SK-N-DZ (cell line): ENCODE measurements around the gene NECAB2.
A peak's percentile ranks its signal among the peaks of the same experiment; 100 is the strongest.

Experiments
- DNase-seq: peaks from one replicate; pipeline ENCODE4 v3.0.0-alpha.2; 2015; ENCODE audit warnings: low spot score

NECAB2 gene

GRCh38 chr16:83983491-83983890 lies 15.4 kb downstream of the NECAB2 start:
- no peak for DNase-seq

- DNase-seq = no peak
Observed at GRCh38 chr16:83989300-83989699, 21.3 kb downstream of the NECAB2 start.

- no peak for DNase-seq
Observed at GRCh38 chr16:83990492-83990891, 22.4 kb downstream of the NECAB2 start.

- DNase-seq = no peak
Observed at GRCh38 chr16:83992624-83993023, 24.6 kb downstream of the NECAB2 start.

- no peak for DNase-seq
Observed at GRCh38 chr16:83994087-83994486, 26.0 kb downstream of the NECAB2 start.

GRCh38 chr16:83994703-83995102 lies 26.7 kb downstream of the NECAB2 start:
- DNase-seq = no peak

GRCh38 chr16:83995754-83996153 lies 27.7 kb downstream of the NECAB2 start:
- no peak for DNase-seq

- DNase-seq = no peak
Observed at GRCh38 chr16:83996481-83997252, 28.6 kb downstream of the NECAB2 start.

- DNase-seq = no peak
Observed at GRCh38 chr16:83998091-83998490, 30.0 kb downstream of the NECAB2 start.

- DNase-seq = no peak
Observed at GRCh38 chr16:84000989-84001642, 33.1 kb downstream of the NECAB2 start.

- no peak for DNase-seq
Observed at GRCh38 chr16:84001726-84002125, 33.7 kb downstream of the NECAB2 start.

GRCh38 chr16:84003038-84003437 lies 35.0 kb downstream of the NECAB2 start:
- no peak for DNase-seq

GRCh38 chr16:84004442-84004841 lies 36.4 kb downstream of the NECAB2 start:
- no peak for DNase-seq

- no peak for DNase-seq
Observed at GRCh38 chr16:84005391-84005790, 37.3 kb downstream of the NECAB2 start.

- DNase-seq = no peak
Observed at GRCh38 chr16:84007520-84007919, 39.5 kb downstream of the NECAB2 start.

GRCh38 chr16:84007965-84008364 lies 39.9 kb downstream of the NECAB2 start:
- DNase-seq = peak; percentile 51

GRCh38 chr16:84009282-84009681 lies 41.2 kb downstream of the NECAB2 start:
- DNase-seq = no peak

GRCh38 chr16:84013787-84014569 lies 45.9 kb downstream of the NECAB2 start:
- DNase-seq = peak; percentile 81

- DNase-seq = no peak
Observed at GRCh38 chr16:84014570-84015327, 46.7 kb downstream of the NECAB2 start.

- DNase-seq = no peak
Observed at GRCh38 chr16:84015399-84015798, 47.4 kb downstream of the NECAB2 start.

GRCh38 chr16:84016477-84016876 lies 48.4 kb downstream of the NECAB2 start:
- DNase-seq = no peak

GRCh38 chr16:84018710-84019109 lies 50.7 kb downstream of the NECAB2 start:
- no peak for DNase-seq
